Embryonic facial prominence (tissue), 1 donor: Measurements from ENCODE around the gene KIF3A.

Experiments
- DNase-seq: peaks from one replicate; pipeline ENCODE4 v3.0.0-alpha.2; 2016; ENCODE audit errors: extremely low spot score

KIF3A gene

DNA sequence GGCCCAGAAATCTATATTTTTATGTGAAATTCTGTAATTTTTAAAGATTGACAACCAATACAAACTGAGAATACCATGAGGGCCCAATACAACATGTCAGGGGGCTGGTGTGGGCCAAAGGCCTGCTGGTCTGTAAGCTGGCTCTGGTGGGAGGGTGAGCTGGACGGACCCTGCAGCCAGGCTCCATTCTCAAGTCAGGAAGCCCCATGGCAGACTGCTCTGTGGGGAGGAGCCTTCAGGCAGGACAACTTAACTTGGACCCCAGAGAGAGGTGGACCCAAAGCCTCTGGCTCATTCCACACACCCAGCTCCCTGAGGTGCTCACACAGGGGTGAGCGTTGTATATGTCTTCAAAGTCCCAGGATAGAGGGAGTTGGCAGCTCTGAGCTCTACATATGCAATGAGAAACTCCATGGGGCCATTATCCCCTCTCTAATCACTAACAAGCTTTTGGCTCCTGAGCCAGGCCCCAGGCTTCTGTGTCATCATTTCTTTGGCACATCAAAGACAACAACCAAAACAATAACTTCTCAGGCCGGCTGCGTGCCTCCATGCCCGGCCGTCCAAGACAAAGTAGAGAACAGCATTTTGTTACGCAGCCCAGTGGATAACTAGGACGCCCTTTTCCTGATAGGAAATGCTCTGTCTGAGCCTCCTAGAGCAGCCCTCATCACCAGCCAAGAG lies 33.3 kb upstream of the KIF3A start:
- no peak for DNase-seq

DNA sequence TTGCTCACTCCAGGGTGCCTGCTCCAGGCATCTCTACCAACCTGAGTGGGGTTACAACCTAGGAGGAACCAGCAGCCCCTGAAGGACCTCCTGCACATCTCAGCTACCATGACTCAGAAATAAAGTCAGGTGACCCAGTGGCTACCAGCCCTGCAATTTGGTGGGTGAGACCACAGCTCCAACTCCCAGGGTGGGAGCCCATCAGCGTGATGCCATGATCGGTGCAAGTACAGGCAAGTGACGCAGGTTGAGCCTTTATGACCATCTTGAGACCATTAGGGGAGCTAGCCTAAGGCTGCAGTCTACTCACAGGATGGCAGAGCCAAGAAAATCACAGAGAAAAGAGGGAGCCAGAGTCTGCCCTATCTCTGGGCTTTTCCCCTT lies 31.1 kb upstream of the KIF3A start:
- no peak for DNase-seq

DNA sequence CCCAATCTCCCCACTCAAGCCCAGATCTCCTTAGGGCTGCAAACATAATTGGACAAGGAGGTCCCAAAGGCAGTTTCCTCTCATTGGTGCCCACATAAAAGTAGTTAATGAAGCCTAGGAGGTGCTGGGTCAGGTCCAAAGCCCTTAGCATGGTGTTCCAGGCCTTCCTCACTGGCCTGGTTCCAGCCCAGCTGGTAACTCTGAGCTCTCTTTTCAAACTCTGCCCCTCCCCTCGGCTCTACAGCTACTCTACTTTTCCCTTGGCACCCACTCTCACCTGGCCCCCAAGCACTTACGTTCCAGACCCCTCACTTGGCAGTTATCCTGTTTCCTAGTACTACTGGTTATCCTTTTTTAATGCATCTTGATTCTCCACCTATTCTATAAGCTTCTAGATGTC lies 29.8 kb upstream of the KIF3A start:
- DNase-seq = no peak

DNA sequence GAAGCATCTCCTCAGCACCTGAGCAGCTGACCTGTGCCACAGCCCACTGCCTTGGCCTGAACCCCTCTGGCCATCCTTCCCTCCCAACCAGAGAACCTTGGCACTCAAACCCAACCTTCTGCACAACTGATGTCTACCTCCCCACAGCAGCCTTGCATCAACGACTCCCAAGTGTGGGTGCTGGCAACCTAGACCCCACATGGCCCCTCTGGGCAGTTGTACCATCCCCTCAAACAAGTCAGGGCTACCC lies 29.4 kb upstream of the KIF3A start:
- DNase-seq = no peak

DNA sequence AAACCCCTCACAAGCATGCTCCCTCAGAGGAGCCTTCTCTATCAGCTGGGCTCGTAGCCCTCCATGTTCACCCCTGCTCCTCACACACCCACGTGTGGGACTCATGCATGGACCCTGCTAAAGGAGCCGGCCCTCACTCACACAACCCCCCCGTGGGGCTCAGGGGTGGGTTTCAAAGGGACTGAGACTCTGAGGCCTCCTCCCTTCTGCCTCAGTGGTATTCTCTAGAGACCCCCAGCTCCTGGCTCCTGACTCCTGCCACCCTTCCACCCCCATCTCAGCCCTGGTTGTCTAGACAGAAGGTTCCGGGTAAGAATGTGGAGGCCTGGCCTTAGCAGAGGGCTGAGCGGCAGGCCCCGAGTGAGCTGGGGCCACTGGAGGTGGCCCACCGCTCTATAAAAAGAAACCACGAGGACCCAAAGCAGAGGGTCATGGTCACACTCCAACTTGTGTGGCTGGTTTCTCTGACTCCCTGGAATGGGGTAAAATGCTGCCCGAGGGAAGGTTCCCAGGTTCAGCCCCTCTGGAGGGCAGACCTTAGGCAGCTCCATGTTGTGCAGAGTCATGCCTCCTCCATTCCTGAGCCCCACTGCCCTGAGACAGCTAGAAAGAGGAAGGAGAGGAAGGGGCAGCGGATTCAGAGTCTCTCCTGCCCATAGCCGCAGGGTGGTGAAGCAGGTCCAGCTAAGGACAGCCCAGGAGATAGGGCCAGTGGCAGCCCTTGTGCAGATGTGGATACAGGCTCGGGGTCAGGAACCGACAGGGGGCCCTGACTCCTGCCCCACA lies 28.9 kb upstream of the KIF3A start:
- no peak for DNase-seq

DNA sequence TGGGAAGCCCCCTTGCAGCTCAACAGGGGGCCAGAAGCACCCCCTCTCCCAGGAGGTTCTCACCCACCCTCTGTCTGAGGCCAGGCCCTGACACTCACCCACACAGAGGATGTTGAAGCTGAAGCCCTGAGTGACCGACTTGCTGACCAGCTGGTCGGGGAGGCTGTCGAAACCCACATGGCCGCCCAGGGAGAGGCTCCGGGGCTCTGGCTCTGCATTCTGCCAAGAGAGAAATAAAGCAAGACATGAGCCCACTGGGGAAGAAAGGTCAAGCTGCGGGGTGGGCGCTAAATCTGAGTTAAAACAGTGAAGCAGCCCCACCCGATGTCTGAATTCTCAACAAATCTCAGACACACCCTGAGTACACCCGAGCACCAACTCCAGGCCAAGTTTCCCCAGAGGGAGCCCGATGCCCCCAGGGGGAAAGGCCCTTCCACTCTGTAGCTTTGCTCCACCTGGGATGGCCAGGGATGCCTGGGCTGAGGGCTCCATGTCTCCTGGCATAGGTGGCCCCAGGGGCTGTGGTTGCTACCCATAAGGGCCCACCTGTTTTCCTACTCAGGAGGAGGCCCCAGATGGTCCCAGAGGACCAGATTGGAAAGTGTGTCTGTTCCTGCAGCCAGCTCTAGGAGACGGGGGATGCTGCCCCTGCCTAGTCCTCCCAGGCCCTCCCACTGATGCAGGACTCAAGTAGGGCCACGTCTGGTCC lies 28.1 kb upstream of the KIF3A start:
- no peak for DNase-seq

DNA sequence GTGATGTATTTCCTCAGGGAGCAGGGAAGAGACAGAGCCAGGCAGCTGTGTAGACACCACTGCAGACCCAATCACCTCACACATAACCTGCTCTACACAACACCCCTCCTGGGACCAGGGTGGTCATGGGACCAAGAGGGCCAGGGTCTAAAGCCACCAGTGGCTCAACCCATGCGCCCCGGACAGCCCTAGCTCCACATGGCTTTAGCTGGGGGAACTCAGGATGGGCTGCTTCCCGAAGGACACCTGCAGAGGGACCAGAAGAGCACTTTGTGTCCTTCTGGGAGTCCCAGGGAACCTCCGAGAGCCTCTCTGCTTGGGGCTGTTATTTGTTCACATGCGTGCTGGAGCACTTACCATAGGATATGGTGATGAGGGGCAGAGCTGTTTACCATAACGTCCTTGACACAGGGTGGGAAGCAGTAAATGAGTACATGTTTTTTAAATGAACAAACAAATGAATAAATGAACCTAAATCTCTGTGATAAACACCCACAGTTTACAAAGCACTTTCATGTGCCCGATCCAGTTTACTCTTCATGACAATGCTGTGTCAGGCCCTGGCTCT lies 27.4 kb upstream of the KIF3A start:
- no peak for DNase-seq

DNA sequence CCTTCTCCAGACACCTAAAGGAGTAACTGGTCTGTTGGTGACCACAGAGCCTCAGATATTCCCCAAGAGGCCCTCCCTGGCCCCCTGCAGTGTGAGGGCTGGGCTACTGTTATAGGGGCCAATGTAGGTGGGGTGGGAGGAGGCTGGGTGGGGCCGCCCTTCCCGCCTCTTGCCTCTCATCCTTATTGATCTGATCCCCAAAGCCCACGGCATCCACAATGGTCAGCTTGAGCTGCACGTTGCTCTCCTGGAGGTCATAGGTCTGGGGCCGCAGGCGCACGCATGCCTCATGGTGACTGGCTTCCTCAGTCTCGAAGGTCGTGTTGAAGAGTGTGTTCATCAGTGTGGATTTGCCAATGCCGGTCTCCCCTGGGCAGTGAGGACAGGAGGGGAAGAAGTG lies 26.7 kb upstream of the KIF3A start:
- no peak for DNase-seq

DNA sequence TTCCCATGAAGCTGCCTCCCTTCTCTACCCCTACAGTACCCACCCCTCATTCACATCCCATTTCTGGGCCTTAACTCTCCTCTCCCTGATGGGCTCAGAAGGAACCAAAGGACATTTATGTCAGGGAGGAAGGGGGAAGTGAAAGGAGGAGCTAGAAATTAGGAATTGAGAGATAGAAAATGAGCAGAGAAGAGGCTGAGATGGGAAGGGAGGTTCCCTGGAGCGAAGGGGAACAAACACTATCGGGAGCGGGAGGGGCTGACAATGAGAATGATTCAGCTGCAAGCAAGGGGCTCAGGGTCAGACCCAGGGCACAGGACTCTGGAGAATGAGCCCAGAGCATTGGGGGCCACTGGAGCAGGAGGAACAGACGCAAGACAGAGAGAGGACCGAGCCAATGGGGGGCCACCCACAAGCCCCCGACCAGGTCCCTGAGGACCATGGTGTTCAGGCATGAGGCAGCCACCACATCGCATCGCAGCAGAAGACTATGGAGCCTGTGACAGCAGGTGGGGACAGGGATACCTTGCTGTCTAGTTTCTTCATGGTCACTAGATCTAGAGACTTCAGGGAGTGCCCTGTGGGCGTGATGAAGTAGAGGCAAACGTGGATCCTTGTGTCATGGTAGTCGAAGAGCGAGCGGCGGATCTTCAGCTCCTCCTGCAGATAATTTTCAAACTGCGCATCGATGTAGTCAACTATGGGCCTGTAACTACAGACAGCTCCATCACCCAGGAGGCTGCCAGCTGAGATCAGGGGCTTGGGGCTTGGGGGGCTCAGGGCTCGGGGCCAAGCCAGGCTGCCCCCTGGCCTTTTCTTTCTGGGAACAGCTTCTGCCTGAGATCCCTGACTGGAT lies 26.1 kb upstream of the KIF3A start:
- DNase-seq = no peak

DNA sequence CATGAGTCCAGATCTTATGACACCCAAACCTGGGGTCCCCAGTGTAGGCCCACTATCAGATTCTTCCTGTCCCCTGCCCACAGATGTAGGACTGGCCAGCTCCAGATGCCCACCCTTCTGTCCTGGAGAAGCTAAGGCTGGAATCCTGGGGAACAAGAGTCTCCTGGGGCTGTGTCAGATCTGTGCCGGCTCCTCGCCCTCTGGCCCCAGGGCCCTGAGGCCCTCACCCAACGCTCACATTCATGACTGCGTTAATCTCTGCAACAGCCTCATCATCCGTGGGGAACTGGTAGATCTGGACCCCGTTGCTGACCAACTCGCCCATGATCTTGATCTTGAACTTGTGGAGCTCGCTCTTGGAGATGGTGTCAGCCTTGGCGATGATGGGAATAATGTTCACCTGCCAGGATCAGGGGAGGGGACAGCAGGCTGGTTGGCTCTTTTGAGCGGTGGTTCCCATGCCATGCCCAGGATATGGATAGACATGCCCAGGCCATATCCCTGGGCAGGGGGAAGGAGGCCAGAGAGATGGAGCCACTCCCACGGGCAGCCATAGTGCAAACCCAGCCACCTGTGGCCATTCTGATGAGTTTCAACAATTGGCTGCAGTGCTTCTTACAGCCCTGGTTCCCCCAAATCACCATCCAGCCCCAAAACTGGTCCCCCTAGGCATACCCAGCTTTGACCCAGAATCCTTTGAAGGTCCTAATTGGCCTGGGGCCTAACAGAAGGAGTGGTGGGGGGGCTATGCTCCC lies 25.1 kb upstream of the KIF3A start:
- DNase-seq = no peak

DNA sequence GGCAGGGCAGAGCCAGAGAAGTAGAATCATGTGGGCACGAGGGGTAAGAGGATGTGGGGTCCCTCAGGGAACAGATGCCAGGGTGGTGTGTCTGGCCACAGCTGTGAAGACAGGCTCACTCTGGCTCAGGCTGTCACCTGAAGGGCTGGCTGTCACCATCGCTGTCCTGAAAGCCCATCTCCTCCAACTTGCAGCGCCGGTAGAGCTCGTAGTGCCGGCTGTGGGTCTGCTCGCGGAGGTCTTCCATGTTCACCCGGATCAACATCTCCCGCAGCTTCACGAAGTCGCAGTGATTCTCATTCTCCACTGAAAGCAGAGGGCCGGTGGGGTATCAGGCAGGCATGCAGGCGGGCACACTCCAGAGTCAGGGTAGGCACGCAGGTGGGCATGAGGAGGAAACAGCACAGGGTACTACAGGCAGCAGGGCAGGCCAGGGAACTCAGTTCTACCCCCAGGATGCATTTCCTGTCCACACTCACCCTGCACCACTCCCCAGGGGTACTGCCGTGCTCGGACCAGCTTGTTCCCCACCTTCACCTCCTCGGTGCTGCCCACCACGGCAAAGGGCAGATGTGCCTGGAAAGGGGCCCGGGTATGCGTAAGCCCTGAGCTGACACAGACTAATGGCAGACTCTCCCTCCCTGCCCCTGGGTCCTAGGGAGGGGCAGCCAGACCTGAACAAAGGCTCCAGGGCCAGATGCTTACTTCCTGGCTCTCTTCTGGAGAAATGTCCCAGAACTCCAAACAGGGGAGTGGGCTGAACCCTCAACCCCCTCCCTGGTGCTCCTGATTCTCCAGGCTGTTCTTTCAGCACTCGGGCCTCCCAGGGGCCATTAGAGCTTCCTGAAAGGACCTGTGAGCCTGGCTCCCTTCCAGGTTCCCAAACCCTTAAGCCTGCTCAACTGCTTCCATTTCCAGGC lies 24.2 kb upstream of the KIF3A start:
- no peak for DNase-seq

DNA sequence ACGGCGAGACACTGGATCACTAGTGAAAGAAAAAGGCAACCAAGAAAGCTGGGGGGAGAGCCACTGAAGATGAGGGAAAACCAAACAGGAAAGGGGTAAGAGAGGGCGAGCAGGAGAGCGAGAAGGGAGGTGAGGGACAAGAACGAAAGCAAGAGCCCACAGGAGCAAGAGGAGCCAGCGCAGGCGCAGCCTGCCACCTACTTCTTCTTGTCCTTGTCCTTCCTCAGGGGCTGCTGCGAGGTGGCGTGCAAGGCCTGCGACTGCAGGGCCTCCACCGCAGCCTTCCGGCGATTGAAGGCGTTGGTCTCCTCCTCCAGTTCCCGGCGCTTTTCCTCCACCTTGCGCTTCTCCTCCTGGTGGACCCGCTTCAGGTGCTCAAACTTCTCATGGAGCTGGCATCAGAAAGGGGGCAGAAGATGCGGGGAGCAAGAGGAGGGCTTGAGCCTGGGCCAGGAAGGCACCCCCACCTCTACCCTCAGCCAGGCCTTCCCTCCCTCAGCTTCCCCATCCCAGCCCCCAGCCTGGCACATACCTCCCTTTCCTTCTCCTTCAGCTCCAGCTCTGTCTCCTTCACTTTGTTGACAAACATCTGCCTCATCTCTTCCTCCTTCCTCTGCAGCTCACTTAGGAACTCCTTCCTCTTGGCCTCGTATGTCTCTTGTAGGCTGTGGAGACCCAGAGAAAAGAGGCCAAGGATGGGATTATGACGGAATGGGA lies 23.4 kb upstream of the KIF3A start:
- DNase-seq = no peak

DNA sequence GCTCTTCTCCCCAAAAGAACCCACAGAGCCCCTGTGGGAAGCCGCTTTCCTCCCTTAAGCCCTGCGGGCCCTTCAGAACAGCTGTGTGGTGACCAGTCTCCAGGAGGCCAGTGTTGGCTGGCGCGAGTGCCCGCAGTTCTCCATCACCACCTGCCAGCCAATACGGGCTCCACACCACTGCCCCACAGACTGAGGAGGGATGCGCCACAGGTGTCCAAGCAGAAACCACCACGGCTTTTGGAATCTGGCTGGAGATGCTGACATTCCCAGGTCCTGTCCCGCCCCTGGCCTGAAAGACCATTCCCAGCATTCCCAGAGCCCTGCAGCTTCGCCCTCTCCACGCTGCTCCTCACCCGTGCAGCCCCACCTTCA lies 22.7 kb upstream of the KIF3A start:
- no peak for DNase-seq

DNA sequence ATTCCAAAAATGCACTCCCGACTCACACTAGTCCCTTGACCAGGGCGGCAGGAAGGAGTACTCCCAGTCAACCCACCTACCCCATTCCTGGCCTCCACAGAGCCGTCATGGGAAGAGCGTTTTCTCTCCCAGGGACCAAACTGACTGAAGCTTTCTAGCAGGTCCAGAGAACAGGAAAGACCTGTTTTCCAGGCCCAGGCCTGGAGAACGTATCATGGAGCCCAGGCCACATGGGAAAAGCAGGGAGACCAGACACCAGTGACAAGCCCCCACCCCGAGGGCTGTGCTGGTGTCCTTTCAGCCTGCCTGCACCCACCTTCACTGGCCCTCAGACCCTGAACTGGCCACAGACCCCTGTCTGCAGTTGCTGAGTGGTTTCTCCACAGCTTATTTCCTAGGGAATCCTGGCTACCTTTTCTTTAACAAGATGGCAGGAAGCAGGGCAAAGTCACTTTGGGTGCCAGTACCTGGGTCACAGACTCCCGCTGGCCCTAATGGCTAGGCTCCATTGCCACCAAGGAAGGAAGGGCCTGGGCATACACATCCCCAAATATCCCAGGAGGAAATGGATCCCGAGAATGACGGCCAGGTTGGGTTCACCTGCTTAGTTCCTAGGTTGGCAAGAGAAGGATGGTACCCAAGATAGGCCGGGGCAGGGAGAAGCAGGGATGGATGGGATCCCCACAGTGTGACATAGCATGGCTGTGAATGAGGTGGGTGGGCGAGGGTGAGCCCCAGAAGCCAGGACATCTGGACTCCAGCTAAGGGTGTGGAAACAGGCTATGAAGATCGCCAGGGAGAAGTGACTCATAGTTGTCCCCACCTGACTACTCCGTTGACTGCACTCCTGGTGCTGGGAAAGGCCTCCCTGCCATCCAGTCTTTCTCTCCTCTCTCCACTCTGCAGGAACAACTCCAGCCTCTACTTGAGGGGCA lies 22.0 kb upstream of the KIF3A start:
- no peak for DNase-seq

DNA sequence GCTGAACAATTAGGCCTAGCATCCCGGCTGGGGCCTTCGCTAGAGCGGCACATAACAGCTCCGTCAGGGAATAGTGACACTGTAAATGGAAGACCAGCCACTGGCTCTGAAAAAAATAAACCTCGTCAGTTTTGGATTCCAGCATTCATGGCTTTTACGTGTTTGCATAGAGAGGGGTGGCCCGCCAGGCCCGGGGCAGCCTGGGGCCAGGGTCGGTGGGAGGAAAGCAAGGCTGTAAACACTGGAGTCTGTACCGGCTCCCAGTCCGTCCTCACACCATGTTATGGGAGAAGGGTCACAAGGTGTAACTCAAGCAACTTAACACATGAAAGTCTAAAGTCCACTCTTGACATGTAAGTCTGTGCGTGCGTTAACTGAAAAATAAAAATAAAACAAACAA lies 21.1 kb upstream of the KIF3A start:
- DNase-seq = no peak

DNA sequence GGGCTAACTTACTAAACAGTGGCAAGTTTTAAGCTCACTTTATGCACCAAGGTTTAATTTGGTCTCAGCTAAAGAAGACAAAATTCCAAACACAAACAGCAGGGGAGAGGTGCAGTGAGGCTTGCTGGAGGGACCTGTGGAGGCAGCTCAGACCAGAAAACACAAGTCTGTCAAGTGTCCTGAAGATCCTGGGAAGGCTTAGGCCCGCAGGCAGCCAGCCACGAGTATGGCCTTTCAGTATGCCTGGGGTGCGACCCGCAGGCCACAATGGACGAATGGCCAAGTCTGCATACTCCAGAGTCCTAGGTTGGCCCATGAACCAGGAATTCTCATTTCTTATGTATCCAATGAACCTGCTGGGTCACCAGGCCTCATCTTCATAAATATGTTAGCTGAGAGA lies 19.2 kb upstream of the KIF3A start:
- no peak for DNase-seq

DNA sequence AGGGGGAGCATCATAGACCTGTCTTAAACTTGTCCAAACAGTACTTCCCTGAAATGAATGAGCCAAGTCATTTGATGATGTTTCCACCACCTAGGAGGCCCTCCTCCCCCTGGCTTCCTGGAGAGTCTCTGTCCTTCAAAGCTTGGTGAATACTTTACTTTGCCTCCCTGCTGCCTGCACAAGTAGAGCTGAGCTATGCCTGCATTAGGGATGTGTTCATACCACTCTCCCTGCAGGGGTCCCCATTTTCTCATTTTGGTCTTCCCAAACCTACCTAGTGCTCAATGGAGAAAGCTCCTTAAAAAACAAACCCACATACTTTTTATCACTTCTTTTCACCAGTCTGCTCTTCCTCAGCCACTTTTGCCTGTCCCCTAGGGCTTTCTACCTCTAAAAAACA lies 17.6 kb upstream of the KIF3A start:
- DNase-seq = no peak

DNA sequence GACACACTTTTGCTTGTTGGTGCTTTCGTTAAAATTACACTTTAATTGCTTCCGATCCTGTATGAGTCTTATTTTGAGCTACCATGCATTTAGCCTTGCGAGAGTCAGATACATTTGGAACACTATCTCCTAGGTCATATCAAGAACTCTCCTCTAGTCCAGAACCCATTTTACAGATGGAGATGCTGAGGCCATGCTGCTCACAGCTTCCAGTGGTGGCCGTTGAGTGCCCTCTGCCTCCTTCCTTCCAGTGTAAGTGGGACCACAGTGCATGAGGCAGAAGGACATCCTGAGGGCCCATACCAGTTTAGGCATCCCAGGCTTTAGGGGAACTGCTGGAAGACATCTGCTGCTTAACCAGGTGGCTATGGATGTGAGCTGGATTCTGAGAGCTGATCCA lies 16.8 kb upstream of the KIF3A start:
- no peak for DNase-seq
